Activated naive CD4-positive, alpha-beta T cell treated with anti-CD3 and anti-CD28 coated beads, Interleukin-2, amount 10 ng/mL, durations not matched to agents 7 days and 5 days (primary cell): Measurements from ENCODE around the gene NPC1L1.
A peak's percentile ranks its signal among the peaks of the same experiment; 100 is the strongest.

Source experiments
- CTCF ChIA-PET: fragments of 350-600 bp; sonication (Branson Sonifier 250); formaldehyde crosslinking; loops from one replicate; lab custom pipeline; 2021; ENCODE audit warnings: antibody characterized with exemption; lab: Charles Lee
- DNase-seq: peaks from one replicate; pipeline ENCODE4 v3.0.0-alpha.2; 2020
- H3K27ac Mint-ChIP-seq: one replicate; pipeline ENCODE4 v1.8.0; 2021; ENCODE audit warnings: mild to moderate bottlenecking, moderate library complexity, mixed read lengths
- H3K27me3 Mint-ChIP-seq: one replicate; pipeline ENCODE4 v1.8.0; 2021; ENCODE audit warnings: mild to moderate bottlenecking, mixed read lengths
- H3K36me3 Mint-ChIP-seq: one replicate; pipeline ENCODE4 v1.8.0; 2021; ENCODE audit warnings: mixed read lengths
- H3K4me1 Mint-ChIP-seq: one replicate; pipeline ENCODE4 v1.8.0; 2021; ENCODE audit warnings: mixed read lengths
- H3K4me3 Mint-ChIP-seq: one replicate; pipeline ENCODE4 v1.8.0; 2021; ENCODE audit warnings: mild to moderate bottlenecking, moderate library complexity, mixed read lengths
- H3K9me3 Mint-ChIP-seq: one replicate; pipeline ENCODE4 v1.8.0; 2021; ENCODE audit warnings: mixed read lengths

The NPC1L1 gene

GRCh38 chr7:44538093-44538797, 2.9 kb downstream of the NPC1L1 start:
- Mint-ChIP-seq H3K4me1 (no peaks in the 10 kb centered on the region), H3K27me3 (peaks cover 2% of the 10 kb centered on the region), H3K27ac (no peak overlapping the region), H3K4me3 (no peak overlapping the region), H3K9me3 (no peaks in the 10 kb centered on the region), H3K36me3 (no peaks in the 10 kb centered on the region)
- CTCF ChIA-PET = interaction anchor here (1.4 kb wide), 1 partner anchor 27 kb away, joined by 4 read pairs; no protein-coding TSS in a partner anchor
- DNase-seq = no peak

- no peaks in the 10 kb centered on the region for H3K9me3 Mint-ChIP-seq
- H3K4me1 Mint-ChIP-seq = no peaks in the 10 kb centered on the region
- H3K36me3 Mint-ChIP-seq = no peaks in the 10 kb centered on the region
- CTCF ChIA-PET = interaction anchor here (0.6 to 1.4 kb wide), 2 partner anchors 28 to 40 kb away, joined by 3 to 4 read pairs; no protein-coding TSS in a partner anchor
- H3K27ac Mint-ChIP-seq = no peak overlapping the region
- DNase-seq = peak; percentile 4
- H3K27me3 Mint-ChIP-seq = peaks cover 3% of the 10 kb centered on the region
- H3K4me3 Mint-ChIP-seq = no peak overlapping the region
These were observed 3.7 kb downstream of the NPC1L1 start for GRCh38 chr7:44537442-44537841.

- Mint-ChIP-seq H3K27ac (no peak overlapping the region), H3K36me3 (no peaks in the 10 kb centered on the region), H3K4me1 (peaks cover 2% of the 10 kb centered on the region), H3K27me3 (peaks cover 6% of the 10 kb centered on the region), H3K9me3 (no peaks in the 10 kb centered on the region), H3K4me3 (no peak overlapping the region)
- no peak for DNase-seq
- CTCF ChIA-PET = interaction anchor here (1.0 kb wide), 1 partner anchor 21 kb away, joined by 3 read pairs; no protein-coding TSS in a partner anchor
These were observed 5.0 kb downstream of the NPC1L1 start for GRCh38 chr7:44536090-44536489.

GRCh38 chr7:44535348-44536064, 5.6 kb downstream of the NPC1L1 start:
- Mint-ChIP-seq H3K36me3 (no peaks in the 10 kb centered on the region), H3K9me3 (no peaks in the 10 kb centered on the region)

GRCh38 chr7:44534501-44534900, 6.6 kb downstream of the NPC1L1 start:
- CTCF ChIA-PET = interaction anchor here (0.7 to 3.1 kb wide), 13 partner anchors 9 to 603 kb away, joined by 3 to 21 read pairs (median 4); partner anchors contain the start of gene MYL7
- peaks cover 4% of the 10 kb centered on the region for H3K4me1 Mint-ChIP-seq

More at GRCh38 chr7:44535348-44536064, 5.6 kb downstream of the NPC1L1 start:
- H3K4me1 Mint-ChIP-seq = peaks cover 4% of the 10 kb centered on the region
- H3K4me3 Mint-ChIP-seq = no peak overlapping the region
- H3K27me3 Mint-ChIP-seq = peaks cover 12% of the 10 kb centered on the region
- H3K27ac Mint-ChIP-seq = no peak overlapping the region
- CTCF ChIA-PET = interaction anchor here (0.6 to 3.1 kb wide), 8 partner anchors 10 to 602 kb away, joined by 3 to 21 read pairs (median 3); no protein-coding TSS in a partner anchor
- DNase-seq = no peak

GRCh38 chr7:44534087-44534486, 7.0 kb downstream of the NPC1L1 start:
- no peak overlapping the region for H3K27ac Mint-ChIP-seq
- H3K36me3 Mint-ChIP-seq = no peaks in the 10 kb centered on the region

More at GRCh38 chr7:44534501-44534900, 6.6 kb downstream of the NPC1L1 start:
- peak; percentile 66 for DNase-seq
- no peak overlapping the region for H3K27ac Mint-ChIP-seq
- H3K4me3 Mint-ChIP-seq = no peak overlapping the region
- peaks cover 12% of the 10 kb centered on the region for H3K27me3 Mint-ChIP-seq
- no peaks in the 10 kb centered on the region for H3K9me3 Mint-ChIP-seq
- no peaks in the 10 kb centered on the region for H3K36me3 Mint-ChIP-seq

GRCh38 chr7:44533301-44534055, 7.7 kb downstream of the NPC1L1 start:
- CTCF ChIA-PET = interaction anchor here (1.4 to 3.1 kb wide), 4 partner anchors 9 to 33 kb away, joined by 5 to 21 read pairs (median 8); no protein-coding TSS in a partner anchor
- H3K4me3 Mint-ChIP-seq = no peak overlapping the region
- peaks cover 4% of the 10 kb centered on the region for H3K4me1 Mint-ChIP-seq
- H3K9me3 Mint-ChIP-seq = peaks cover 2% of the 10 kb centered on the region
- H3K36me3 Mint-ChIP-seq = no peaks in the 10 kb centered on the region
- DNase-seq = no peak
- H3K27me3 Mint-ChIP-seq = peaks cover 12% of the 10 kb centered on the region
- H3K27ac Mint-ChIP-seq = no peak overlapping the region

More at GRCh38 chr7:44534087-44534486, 7.0 kb downstream of the NPC1L1 start:
- CTCF ChIA-PET = interaction anchor here (0.7 to 3.1 kb wide), 12 partner anchors 9 to 392 kb away, joined by 3 to 21 read pairs (median 4); partner anchors contain the start of gene MYL7
- H3K4me3 Mint-ChIP-seq = no peak overlapping the region
- H3K9me3 Mint-ChIP-seq = peaks cover under 1% of the 10 kb centered on the region
- no peak for DNase-seq
- H3K4me1 Mint-ChIP-seq = peaks cover 4% of the 10 kb centered on the region
- H3K27me3 Mint-ChIP-seq = peaks cover 12% of the 10 kb centered on the region

GRCh38 chr7:44531421-44532380, 9.4 kb downstream of the NPC1L1 start:
- H3K4me3 Mint-ChIP-seq = no peak overlapping the region
- peaks cover 4% of the 10 kb centered on the region for H3K4me1 Mint-ChIP-seq
- no peak for DNase-seq
- H3K9me3 Mint-ChIP-seq = peaks cover 2% of the 10 kb centered on the region
- H3K27ac Mint-ChIP-seq = no peak overlapping the region
- CTCF ChIA-PET = no interaction called here
- H3K36me3 Mint-ChIP-seq = no peaks in the 10 kb centered on the region
- H3K27me3 Mint-ChIP-seq = peaks cover 12% of the 10 kb centered on the region

GRCh38 chr7:44530990-44531389, 10.1 kb downstream of the NPC1L1 start:
- Mint-ChIP-seq H3K4me1 (peaks cover 4% of the 10 kb centered on the region), H3K36me3 (no peaks in the 10 kb centered on the region), H3K4me3 (no peak overlapping the region), H3K27me3 (peaks cover 14% of the 10 kb centered on the region), H3K9me3 (peaks cover 4% of the 10 kb centered on the region), H3K27ac (no peak overlapping the region)
- CTCF ChIA-PET = no interaction called here
- no peak for DNase-seq

- Mint-ChIP-seq H3K4me1 (no peaks in the 10 kb centered on the region), H3K4me3 (no peak overlapping the region), H3K27me3 (peaks cover 25% of the 10 kb centered on the region), H3K27ac (no peak overlapping the region), H3K36me3 (no peaks in the 10 kb centered on the region), H3K9me3 (peaks cover 11% of the 10 kb centered on the region)
- CTCF ChIA-PET = interaction anchor here (1.8 to 1.9 kb wide), 2 partner anchors 9 to 40 kb away, joined by 5 to 6 read pairs; no protein-coding TSS in a partner anchor
- DNase-seq = no peak
These were observed 16.2 kb downstream of the NPC1L1 start for GRCh38 chr7:44524811-44525388.

GRCh38 chr7:44522315-44522714, 18.8 kb downstream of the NPC1L1 start:
- Mint-ChIP-seq H3K36me3 (no peaks in the 10 kb centered on the region), H3K4me1 (no peaks in the 10 kb centered on the region), H3K4me3 (no peak overlapping the region), H3K9me3 (peaks cover 9% of the 10 kb centered on the region), H3K27ac (no peak overlapping the region), H3K27me3 (peaks cover 38% of the 10 kb centered on the region)
- CTCF ChIA-PET = interaction anchor here (1.9 kb wide), 1 partner anchor 12 kb away, joined by 5 read pairs; no protein-coding TSS in a partner anchor
- no peak for DNase-seq

- peaks cover 40% of the 10 kb centered on the region for H3K27me3 Mint-ChIP-seq
- H3K27ac Mint-ChIP-seq = no peak overlapping the region
- no peaks in the 10 kb centered on the region for H3K36me3 Mint-ChIP-seq
- H3K4me3 Mint-ChIP-seq = no peak overlapping the region
- peaks cover 9% of the 10 kb centered on the region for H3K9me3 Mint-ChIP-seq
- no peak for DNase-seq
- H3K4me1 Mint-ChIP-seq = no peaks in the 10 kb centered on the region
- CTCF ChIA-PET = interaction anchor here (0.5 to 1.9 kb wide), 3 partner anchors 13 to 564 kb away, joined by 3 to 5 read pairs (median 4); no protein-coding TSS in a partner anchor
These were observed 19.6 kb downstream of the NPC1L1 start for GRCh38 chr7:44521347-44522095.
